Right atrium auricular region (tissue), 2 donors: ENCODE data around the gene LMNTD2. TPM values are rescaled to one million over a fixed set of nuclear protein-coding genes. Genes with fewer than 3 reads are reported as not detected.

Experiments used
- DNase-seq: peaks from one replicate; pipeline ENCODE4 v3.0.0-alpha.2; 2019; ENCODE audit warnings: low spot score
- H3K27ac ChIP-seq, 2 donors: fragments of 200-600 bp; sonication (generic); 1 replicate in 1 of 2; 2 replicates in 1 of 2; pipeline ENCODE4 v1.5.1; 2016 to 2019
- H3K27me3 ChIP-seq, 2 donors: fragments of 200-600 bp; sonication (generic); one replicate each; pipeline versions ENCODE4 v1.5.1 to v1.6.0; 2017 to 2019
- H3K36me3 ChIP-seq: fragments of 200-600 bp; sonication (generic); one replicate; pipeline ENCODE4 v1.5.1; 2016
- H3K4me1 ChIP-seq, 2 donors: fragments of 200-600 bp; sonication (generic); one replicate each; pipeline versions ENCODE4 v1.5.1 to v1.6.0; 2017 to 2019
- H3K4me3 ChIP-seq, 2 donors: fragments of 200-600 bp; sonication (generic); 1 replicate in 1 of 2; 2 replicates in 1 of 2; pipeline ENCODE4 v1.5.1; 2017 to 2019; ENCODE audit warnings: mild to moderate bottlenecking in 1 of 2, moderate library complexity in 1 of 2
- H3K9me3 ChIP-seq, 2 donors: fragments of 200-600 bp; sonication (generic); one replicate each; pipeline ENCODE4 v1.5.1; 2019
- total RNA-seq, 2 donors: library from RNA; depleted of rRNA; stranded (reverse); fragments of >200 nt; gene quantifications; one replicate each; pipeline ENCODE4 v1.1.0, GENCODE V29; 2016
- TF ChIP-seq, protein P1 (sequence below), 2 donors: fragments of 200-600 bp; sonication (generic); IDR thresholded peaks; one replicate each; pipeline ENCODE4 v1.5.1; 2019; ENCODE audit warnings: antibody characterized with exemption in 2 of 2

The LMNTD2 gene
- total RNA-seq, 2 donors from 2014 or later: 0.33 to 0.86 TPM

DNA sequence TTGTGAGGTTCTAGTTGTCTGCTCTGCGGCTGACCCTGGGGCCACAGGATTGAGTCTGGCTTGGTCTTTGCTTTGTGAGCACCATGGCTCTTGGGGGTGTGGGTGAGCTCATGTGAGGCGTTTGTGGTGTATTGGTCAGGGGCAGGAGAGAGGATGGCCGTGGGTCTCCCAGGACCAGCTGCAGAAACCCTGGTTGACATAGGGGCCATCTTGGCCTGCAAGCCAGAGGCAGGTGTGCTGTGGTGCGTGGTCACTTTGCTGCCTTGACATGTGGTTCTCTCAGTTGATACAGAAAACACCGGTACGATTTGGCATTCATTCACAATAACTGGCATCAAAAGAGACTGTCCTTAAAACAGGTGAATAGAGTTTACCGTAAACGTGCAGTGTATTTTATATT, 27.0 kb upstream of the LMNTD2 start:
- H3K27ac ChIP-seq: no peak overlapping the region
- no peaks in the 10 kb centered on the region for H3K27me3 ChIP-seq
- no peaks in the 10 kb centered on the region for H3K4me1 ChIP-seq
- H3K36me3 ChIP-seq: peaks cover 61% of the 10 kb centered on the region
- no peak for DNase-seq
- TF ChIP-seq, protein P1, sequence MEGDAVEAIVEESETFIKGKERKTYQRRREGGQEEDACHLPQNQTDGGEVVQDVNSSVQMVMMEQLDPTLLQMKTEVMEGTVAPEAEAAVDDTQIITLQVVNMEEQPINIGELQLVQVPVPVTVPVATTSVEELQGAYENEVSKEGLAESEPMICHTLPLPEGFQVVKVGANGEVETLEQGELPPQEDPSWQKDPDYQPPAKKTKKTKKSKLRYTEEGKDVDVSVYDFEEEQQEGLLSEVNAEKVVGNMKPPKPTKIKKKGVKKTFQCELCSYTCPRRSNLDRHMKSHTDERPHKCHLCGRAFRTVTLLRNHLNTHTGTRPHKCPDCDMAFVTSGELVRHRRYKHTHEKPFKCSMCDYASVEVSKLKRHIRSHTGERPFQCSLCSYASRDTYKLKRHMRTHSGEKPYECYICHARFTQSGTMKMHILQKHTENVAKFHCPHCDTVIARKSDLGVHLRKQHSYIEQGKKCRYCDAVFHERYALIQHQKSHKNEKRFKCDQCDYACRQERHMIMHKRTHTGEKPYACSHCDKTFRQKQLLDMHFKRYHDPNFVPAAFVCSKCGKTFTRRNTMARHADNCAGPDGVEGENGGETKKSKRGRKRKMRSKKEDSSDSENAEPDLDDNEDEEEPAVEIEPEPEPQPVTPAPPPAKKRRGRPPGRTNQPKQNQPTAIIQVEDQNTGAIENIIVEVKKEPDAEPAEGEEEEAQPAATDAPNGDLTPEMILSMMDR (IDR thresholded peaks at IDR 0.05): no peak
- H3K4me3 ChIP-seq: no peak overlapping the region
- no peaks in the 10 kb centered on the region for H3K9me3 ChIP-seq

DNA sequence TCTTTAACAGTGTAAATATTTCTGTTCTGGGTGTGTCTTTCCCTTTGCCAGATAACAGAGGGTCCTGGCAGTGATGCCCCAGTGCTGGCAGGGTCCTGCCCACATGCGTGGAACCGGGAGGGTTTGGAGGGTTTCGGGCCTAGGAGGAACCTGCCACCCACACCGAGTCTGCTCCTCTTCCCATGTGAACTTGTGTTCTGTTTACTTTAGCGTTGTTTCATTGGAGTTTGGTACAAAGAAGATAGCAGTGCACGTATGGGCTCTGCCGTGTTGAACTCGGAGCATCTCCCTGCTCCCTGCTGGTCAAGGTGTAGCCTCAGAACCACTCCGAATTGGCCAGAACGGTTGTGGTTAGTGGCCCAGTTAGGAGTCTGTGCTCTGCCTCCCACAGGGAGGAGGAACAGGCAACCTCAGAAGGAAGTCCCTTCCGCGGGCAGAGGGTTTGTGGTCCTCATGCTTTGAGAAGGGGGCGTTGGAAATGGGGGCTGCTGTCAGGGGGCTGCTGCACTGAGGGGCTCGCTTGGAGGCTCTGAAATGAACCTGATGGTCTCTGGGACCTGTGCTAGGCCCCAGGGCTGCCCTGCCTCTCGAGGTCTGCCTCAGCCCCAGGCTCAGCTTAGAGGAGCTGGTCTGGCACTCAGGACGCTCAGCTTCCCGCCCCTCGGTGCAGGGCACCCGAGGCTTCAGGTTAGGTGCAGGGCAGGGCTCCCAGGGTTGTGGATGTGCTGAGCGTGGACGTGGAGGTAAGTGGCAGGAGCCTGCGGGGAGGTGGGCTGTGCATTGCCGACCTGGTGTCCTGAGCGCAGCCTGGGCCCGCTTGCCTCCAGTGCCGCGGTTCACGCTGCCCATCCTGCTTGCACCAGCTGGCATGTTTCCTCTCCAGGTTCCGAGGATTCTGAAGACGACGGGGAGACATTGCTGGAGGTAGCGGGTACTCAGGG, 26.1 kb upstream of the LMNTD2 start:
- Histone ChIP-seq H3K36me3 (peaks cover 63% of the 10 kb centered on the region), H3K9me3 (no peaks in the 10 kb centered on the region), H3K4me1 (peaks cover 0 to 3% of the 10 kb centered on the region in 2 donors), H3K4me3 (no peak overlapping the region), H3K27ac (no peak overlapping the region), H3K27me3 (no peaks in the 10 kb centered on the region)
- TF ChIP-seq, protein P1 (IDR thresholded peaks at IDR 0.05): no peak
- DNase-seq: no peak

DNA sequence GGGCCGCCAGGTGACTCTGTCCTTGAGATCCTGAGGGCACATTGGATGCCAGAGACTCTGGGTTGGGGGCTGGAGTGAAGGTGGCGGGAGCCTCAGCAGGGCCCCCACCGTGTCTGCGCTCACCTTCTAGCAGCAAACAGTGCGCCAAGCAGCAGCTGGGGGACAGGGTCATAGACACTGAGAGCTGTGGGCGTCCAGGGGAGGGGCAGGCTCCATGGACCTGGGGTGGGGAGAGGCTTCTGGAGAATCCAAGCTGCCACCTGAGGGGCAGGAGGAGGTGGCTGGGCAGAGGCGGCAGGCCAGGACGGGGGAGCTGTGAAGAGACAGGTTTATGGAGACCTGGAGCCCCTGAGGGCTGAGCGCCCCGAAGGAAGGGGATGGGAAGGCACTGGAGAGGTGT, 23.7 kb upstream of the LMNTD2 start:
- Histone ChIP-seq H3K27me3 (no peaks in the 10 kb centered on the region), H3K4me3 (no peak overlapping the region), H3K9me3 (no peaks in the 10 kb centered on the region), H3K4me1 (peaks cover 0 to 26% of the 10 kb centered on the region in 2 donors), H3K36me3 (peaks cover 55% of the 10 kb centered on the region), H3K27ac (no peak overlapping the region)
- DNase-seq: no peak
- TF ChIP-seq, protein P1 (IDR thresholded peaks at IDR 0.05): no peak

DNA sequence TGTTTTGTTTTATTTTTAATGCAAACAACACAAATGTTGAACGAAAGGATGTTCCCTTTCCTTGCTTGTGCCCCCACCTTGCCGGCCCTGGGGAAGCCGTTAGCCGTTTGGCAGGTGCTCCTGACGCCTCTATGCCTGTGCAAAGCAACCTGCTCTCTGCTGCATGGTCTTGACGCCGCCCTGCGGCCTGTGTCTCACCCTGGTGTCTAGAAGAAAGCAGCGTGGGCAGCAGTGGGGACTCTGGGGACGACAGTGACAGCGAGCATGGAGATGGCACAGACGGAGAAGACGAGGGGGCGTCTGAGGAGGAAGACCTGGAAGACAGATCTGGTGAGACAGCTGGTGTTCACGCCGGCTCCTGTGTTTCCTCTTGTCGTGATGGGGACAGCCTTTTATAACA, 21.2 kb upstream of the LMNTD2 start:
- Histone ChIP-seq H3K4me3 (no peak overlapping the region), H3K27me3 (no peaks in the 10 kb centered on the region), H3K9me3 (no peaks in the 10 kb centered on the region), H3K27ac (peak overlapping the region; percentile 43 to 55), H3K4me1 (peaks cover 0 to 51% of the 10 kb centered on the region in 2 donors), H3K36me3 (peaks cover 31% of the 10 kb centered on the region)
- DNase-seq: no peak
- TF ChIP-seq, protein P1 (IDR thresholded peaks at IDR 0.05): no peak

DNA sequence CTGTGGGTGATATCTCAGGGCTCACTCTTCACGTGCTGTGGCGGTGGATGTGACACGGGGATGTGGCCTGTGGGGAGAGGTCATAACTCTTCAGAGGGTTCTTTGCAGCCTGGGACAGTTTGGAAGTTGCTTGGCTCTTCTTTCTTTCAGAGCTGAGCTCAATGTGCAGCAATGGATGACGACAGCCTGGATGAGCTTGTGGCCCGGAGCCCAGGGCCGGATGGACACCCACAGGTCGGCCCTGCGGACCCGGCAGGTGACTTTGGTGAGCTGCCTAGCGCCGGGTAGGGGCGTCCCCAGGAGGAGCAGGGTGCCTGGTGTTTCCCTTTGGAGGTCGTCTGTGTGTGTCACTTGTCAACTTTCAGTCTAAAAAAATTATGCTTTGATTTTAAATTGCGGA, 20.8 kb upstream of the LMNTD2 start:
- TF ChIP-seq, protein P1 (IDR thresholded peaks at IDR 0.05): no peak
- H3K4me1 ChIP-seq: peaks cover 0 to 51% of the 10 kb centered on the region in 2 donors
- peak overlapping the region; percentile 43 to 59 for H3K27ac ChIP-seq

More for the DNA sequence above, 20.8 kb upstream of the LMNTD2 start:
- Histone ChIP-seq H3K4me3 (no peak overlapping the region), H3K27me3 (no peaks in the 10 kb centered on the region), H3K36me3 (peaks cover 28% of the 10 kb centered on the region), H3K9me3 (no peaks in the 10 kb centered on the region)
- DNase-seq: no peak
